Cardiac fibroblast (primary cell): ENCODE measurements around the gene SPINK6.

Experiments
- DNase-seq, 2 donors: peaks; one replicate each; pipeline versions ENCODE4 v3.0.0 to v3.0.0-alpha.2; 2010; ENCODE audit warnings: low read depth in 2 of 2
- H3K4me3 ChIP-seq, 2 donors: replicated peaks in 1 of 2; 1 replicate in 1 of 2; 2 replicates in 1 of 2; pipeline ENCODE4 v1.5.1; 2011; ENCODE audit warnings: low read depth in 2 of 2, low read length in 2 of 2, mild to moderate bottlenecking in 2 of 2, moderate library complexity in 1 of 2
- TF ChIP-seq, protein P1 (sequence below): IDR thresholded peaks from one replicate; pipeline ENCODE4 v1.5.1; 2011; ENCODE audit warnings: low read depth, mild to moderate bottlenecking, low read length, inconsistent platforms

The SPINK6 gene

GRCh38 chr5:148172377-148172776 is 30.5 kb upstream of the SPINK6 start:
- no peak overlapping the region for H3K4me3 ChIP-seq
- TF ChIP-seq, protein P1, sequence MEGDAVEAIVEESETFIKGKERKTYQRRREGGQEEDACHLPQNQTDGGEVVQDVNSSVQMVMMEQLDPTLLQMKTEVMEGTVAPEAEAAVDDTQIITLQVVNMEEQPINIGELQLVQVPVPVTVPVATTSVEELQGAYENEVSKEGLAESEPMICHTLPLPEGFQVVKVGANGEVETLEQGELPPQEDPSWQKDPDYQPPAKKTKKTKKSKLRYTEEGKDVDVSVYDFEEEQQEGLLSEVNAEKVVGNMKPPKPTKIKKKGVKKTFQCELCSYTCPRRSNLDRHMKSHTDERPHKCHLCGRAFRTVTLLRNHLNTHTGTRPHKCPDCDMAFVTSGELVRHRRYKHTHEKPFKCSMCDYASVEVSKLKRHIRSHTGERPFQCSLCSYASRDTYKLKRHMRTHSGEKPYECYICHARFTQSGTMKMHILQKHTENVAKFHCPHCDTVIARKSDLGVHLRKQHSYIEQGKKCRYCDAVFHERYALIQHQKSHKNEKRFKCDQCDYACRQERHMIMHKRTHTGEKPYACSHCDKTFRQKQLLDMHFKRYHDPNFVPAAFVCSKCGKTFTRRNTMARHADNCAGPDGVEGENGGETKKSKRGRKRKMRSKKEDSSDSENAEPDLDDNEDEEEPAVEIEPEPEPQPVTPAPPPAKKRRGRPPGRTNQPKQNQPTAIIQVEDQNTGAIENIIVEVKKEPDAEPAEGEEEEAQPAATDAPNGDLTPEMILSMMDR: no peak
- DNase-seq: no peak

- H3K4me3 ChIP-seq: no peak overlapping the region
- DNase-seq: no peak
- TF ChIP-seq, protein P1: no peak
Measured at GRCh38 chr5:148176480-148176879, 26.4 kb upstream of the SPINK6 start.

GRCh38 chr5:148177207-148177606 is 25.6 kb upstream of the SPINK6 start:
- no peak overlapping the region for H3K4me3 ChIP-seq
- TF ChIP-seq, protein P1: no peak
- no peak for DNase-seq

- H3K4me3 ChIP-seq: no peak overlapping the region
- TF ChIP-seq, protein P1: peak; percentile 69
- DNase-seq: peak; percentile 79 to 83
Measured at GRCh38 chr5:148179234-148179824, 23.5 kb upstream of the SPINK6 start.

GRCh38 chr5:148186248-148187003 is 16.4 kb upstream of the SPINK6 start:
- H3K4me3 ChIP-seq: no peak overlapping the region
- TF ChIP-seq, protein P1: no peak
- peak; percentile 74 to 89 for DNase-seq

- DNase-seq: no peak
- TF ChIP-seq, protein P1: no peak
- H3K4me3 ChIP-seq: no peak overlapping the region
Measured at GRCh38 chr5:148191010-148191409, 11.8 kb upstream of the SPINK6 start.
